Activated effector memory CD4-positive, alpha-beta T cell treated with Interleukin-2 at 50 U/mL for 16 hours (primary cell): ENCODE data around the gene MAPK8.
"Not testable (repeated sequence)": the region's sequence is repeated elsewhere in the genome, so short reads cannot be mapped to it uniquely, and the experiment has no call there.

Source experiments
- DNase-seq: peaks from one replicate; pipeline ENCODE4 v3.0.0-alpha.2; 2020

The MAPK8 gene

GRCh38 chr10:48389846-48390557 is 83.5 kb downstream of the MAPK8 start:
- DNase-seq, result no peak

DNA sequence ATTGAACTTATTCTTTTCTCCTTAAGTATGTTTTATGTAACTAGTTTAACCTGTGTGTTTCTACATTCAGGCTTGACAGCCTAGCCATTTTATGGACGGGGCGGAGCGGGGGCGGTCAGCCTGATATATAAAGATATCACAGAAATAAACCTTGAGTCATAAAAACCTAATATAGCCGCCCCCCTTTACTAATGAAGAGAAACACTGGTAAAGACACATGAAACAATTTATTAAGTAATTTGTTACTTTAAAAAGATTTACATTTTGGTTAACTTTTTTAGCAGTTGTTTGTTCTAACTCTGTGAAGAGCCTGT is 84.0 kb downstream of the MAPK8 start:
- DNase-seq, result no peak

DNA sequence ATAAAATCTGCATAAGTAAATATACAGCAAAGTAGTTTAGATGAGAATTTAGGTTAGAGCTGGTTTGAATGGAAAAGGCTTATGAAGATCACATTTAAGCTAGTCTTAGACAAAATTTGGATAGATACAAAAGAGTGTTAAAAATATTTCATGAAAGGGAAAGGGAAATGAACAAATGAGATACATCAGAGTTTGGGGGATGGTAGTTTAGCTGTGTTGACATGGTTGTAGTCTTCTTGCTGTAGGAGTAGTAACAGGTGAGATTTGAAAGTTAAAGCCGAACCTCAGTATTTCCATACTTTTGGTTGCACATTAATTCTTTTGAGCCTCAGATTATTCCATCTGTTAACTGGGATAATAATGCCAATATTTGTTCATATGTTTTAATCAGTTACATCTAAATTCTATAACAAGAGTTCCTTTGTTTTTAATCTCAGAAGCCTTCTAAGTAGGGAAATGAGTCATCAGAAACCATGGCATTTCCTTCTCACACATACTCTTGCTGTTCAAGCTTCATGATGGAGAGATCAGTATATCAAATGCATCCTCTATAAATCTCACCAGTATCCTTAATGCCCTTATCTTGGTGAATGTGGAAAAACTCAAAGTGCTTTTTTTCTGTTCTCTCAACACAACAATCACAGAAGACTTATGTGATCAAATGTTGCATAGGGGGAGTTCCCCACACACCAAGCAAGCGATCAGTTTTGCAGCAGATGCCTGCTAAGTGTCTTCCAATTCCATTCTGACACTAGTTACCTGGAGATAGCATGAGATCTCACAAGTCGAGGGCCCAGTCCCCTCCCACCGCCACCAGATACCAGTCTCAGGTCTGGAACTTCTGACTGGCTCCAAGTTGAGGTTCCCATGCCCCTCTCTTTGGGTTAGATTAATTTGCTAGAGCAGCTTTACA is 84.7 kb downstream of the MAPK8 start:
- DNase-seq, result no peak

DNA sequence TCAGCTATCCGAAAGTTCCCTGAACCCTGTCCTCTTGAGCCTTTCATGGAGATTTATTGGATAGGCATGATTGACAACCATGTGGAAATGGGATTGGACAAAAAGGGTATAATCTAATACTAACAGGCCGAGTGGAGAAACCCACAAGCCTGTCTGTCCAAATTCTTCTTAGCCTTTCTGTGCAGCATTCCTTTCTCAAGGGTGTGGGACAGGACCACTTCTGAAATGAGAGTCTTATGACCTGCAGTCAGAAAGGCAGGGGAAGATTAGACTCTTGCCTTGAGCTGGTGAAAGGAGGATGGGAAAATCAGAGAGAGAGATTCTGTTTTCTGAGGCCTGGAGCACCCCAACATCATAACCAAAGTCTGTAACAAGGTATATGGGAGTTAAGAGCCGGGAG is 85.5 kb downstream of the MAPK8 start:
- DNase-seq, result no peak

- no peak for DNase-seq
Measured at GRCh38 chr10:48398261-48398660, 91.8 kb downstream of the MAPK8 start.

DNA sequence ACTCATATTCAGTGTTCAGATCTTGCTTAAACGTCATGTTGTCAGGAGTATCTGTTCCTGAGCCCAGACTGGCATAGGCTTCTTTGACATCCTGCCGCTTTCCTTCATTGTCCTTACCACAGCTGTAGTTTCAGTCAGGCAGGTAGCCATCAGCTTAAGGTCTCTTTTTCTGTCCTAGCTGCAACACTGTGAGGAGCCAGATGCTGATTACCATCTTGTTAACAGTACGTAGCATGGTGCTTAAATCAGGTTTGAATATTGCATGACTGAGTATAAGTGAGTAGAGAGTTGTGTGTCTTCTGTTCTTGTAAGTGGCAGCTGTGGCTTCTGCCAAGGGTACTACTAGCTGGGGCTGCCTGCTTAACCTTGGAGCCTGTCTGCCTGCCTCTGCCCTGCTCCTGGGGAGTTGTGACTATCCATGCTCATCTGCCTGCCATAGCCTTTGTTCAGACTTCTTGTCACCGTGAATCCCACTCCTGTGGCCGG is 92.6 kb downstream of the MAPK8 start:
- DNase-seq, result no peak

- DNase-seq, result no peak
Measured at GRCh38 chr10:48399551-48399950, 93.1 kb downstream of the MAPK8 start.

DNA sequence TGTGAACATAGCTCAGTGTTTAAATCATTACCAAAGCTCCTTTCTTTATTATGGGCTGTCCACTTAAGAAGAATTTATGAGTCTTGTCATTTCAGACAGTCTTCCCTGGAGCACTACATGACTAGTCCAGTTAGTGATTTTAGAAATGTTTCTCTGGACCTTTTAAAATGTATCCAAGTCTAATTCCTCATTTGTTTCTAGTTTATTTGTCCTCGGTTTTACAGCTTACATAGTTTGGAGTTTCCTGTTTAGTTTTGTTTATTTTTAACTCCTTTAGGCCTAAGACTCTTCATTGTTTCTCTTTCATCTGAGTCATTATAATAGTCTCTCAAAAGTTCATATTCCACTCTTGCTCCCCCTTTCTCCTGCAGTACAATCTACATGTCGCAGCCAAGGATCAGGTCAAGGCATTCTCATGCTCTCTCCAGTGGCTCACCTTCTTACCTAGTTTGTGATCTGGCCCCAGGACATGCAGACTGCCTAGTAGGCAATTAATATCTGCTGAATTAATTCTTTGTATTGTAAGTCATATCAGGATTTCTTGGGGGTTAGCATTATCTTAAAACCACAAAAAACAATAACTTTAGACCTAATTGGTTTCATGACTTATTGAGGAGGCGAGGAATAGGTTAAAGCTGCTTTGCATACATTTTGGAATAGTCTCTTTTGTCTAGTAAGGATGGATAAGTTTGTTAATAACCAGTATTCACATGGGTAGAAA is 93.8 kb downstream of the MAPK8 start:
- DNase-seq, result no peak

DNA sequence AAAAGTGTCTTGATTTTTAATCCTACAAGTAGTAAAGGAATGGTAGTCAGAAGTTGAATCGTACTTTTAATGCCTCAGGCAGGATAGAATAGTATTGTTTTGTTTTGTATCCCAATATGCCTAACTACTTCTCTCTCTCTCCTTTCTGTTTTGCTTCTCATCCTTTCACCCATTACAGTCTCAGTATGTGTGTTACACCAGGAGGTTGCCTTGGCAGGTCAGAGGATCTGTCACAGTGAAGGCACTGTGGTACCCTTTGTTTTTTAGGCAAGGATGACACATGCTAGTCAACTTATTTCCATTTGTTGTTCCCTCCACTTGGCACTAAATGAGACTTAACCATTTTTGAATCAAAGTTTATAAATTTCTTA is 94.4 kb downstream of the MAPK8 start:
- DNase-seq, result no peak

DNA sequence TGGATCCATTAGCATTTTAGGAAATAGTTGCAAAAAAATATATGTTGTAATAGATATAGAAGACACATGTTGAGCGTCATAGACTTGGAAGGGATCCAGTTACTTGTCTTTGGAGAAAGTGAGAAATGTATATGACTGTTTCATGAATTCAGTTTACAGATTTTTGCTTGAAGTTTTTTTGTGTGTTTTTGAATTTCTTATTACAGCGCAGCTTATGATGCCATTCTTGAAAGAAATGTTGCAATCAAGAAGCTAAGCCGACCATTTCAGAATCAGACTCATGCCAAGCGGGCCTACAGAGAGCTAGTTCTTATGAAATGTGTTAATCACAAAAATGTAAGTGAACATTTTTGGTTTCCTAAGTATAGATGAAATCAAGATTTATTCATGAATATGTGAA is 98.2 kb downstream of the MAPK8 start:
- no peak for DNase-seq

DNA sequence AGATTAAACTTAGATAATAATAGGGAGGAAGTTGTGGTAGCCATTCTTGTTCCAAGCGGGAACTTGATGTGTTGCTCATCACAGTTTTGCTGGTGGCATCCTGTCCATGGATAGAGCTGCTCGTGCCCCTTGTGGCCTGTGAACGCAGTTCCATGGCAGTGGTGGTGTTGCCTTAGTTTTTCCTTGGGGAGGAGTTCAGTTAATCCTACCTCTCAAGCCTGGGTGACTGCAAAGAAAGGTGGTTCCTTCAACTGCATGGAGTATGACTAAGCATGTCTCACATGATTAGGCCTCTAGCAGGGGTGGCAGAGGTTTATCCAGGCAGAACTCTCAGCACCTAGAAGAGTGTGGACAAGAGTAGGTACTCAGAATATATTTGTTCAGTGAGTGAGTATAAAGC is 99.7 kb downstream of the MAPK8 start:
- DNase-seq, result no peak

- DNase-seq, result no peak
Measured at GRCh38 chr10:48406658-48407057, 100.2 kb downstream of the MAPK8 start.

GRCh38 chr10:48410503-48410902 is 104.0 kb downstream of the MAPK8 start:
- DNase-seq, result no peak

GRCh38 chr10:48411510-48411909 is 105.0 kb downstream of the MAPK8 start:
- no peak for DNase-seq

DNA sequence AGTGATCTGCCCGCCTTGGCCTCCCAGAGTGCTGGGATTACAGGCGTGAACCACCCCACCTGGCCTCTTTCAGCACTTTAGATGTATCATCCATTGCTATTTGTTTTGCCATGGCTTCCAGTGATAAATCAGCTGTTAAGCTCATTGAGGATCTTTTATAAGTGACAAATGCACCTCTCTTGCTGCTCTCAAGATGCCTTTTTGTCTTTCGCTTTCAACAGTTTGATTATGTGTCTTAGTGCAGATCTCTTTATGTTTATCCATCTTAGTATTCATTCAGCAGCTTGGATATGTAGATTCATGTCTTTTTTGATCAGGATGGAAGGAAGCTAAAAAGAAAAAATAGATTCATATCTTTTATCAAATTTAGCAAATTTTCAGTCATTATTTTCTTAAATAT is 105.6 kb downstream of the MAPK8 start:
- DNase-seq, result no peak

GRCh38 chr10:48412933-48413332 is 106.5 kb downstream of the MAPK8 start:
- no peak for DNase-seq

DNA sequence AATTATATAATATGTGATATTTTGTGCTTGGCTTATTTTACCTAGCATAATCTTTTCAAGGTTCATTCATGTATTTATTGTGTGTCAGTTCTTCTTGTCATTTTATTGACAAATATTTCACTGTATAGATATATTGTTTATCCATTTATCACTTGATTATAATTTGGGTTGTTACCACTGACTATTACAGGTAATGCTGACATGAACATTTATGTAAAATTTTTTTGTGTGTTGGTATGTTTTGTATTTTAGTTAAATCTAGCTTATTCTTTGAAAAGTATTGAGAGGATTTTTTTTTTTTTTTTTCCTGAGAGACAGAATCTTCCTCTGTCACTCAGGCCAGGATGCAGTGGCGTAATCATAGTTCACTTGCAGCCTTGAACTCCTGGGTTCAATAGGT is 107.7 kb downstream of the MAPK8 start:
- DNase-seq, result no peak

DNA sequence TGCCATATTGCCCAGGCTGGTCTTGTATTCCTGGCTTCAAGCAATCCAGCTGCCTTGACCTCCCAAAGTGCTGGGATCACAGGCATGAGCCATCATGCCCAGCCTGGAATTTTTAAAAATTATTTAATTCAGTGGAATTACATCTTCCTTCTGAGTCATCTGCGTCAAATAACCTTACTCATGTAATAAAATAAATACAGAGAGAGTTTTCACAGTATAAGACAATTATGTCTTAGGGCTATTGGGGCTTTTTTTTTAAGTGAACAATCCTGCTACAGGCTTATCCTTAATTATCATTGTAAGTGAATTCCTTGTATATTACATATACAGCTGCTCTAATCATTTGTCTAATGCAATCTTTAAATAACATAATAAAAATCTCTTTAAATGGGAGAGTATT is 108.3 kb downstream of the MAPK8 start:
- DNase-seq, result no peak

DNA sequence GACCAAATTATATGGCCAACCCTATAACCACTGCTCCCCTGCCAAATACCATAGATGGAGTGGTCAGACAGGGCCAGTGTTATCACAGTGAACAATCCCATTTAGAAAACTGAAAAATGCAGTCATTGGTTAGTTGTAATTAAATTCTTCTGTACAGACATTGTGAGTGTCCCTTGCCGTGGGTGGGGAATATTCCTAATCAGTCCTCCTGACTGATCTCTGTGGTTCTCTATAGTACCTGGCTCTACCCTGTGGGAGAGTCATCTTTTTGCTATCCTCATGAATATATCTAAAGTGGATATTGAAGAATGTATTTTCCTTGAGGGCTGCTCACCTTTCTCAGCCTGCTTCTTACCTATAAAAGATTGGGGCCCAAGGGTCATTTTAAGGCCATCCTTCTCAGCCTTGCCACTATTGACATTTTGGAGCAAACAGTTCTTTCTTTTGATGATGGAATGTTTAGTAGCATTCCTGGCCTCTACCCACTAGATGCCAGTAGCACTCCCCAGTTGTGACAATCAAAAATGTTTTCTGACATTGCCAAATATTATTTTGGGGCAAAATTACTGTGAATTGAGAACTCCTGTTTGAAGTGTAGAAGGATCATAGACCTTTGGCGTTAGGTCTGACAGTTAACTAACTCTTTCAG is 110.2 kb downstream of the MAPK8 start:
- no peak for DNase-seq

DNA sequence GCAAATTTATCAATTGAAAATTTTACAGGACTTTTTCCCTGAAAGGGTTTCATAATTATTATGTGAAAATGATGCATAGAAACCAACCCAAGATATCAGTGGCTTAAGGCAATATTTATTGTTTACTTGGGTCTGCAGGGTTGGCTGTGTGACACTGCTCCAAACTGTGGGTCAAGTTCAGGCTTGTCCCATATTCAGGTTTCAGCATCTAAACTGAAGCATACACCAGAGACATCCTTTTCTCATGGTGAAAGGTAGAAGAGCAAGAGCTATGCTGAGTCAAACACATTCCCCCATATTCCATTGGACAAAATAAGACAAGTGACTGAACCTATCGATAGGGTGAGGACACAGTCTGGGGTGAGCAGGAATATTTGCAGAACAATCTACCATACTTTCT is 110.9 kb downstream of the MAPK8 start:
- DNase-seq, result no peak

DNA sequence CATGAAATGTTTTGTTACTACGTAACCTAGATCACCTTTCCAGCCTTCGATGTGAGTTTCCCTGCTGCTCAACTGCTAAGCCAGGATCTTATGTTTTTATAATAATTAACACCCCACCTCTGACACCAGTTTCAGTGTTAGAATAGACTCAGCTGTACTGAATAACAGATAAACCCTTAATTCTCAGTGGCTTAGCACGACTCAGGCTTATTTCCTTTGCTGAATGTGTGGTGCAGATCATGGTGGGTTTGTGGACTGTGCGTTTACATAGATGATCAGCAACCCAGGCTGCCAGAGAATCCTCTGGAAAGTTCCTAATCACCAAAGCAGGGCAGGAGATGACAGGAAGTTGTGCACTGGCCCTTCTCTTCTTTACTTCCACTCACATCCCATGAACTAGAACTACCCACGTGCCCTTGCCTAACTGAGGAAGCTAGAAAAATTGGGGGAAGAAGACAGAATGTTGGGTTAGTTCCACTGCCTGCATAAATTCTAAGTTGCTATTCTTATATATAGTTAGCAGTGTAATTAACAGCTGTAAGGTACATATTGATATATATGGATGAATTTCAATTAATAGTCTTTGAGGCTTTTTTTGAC is 111.8 kb downstream of the MAPK8 start:
- no peak for DNase-seq

DNA sequence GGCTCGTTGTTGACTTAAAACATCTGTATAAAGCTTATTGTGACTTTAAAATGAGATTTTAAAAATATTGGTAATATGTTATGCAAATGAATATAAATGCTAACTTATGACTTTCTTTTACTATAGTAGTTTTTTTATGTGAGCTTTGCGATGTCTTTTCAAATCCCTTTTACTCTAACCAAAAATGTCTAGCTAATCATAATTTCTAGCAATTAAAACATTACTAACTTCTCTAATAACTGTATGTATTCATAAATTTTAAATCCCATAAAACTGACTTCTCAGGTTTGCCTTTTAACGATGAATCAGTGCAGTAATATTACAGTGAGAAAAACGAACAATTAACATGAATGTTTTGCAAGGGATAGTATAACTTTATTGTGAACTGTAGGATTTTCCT is 113.2 kb downstream of the MAPK8 start:
- DNase-seq, result no peak

GRCh38 chr10:48421862-48422261 is 115.4 kb downstream of the MAPK8 start:
- DNase-seq, result not testable (repeated sequence)
